MM.1S (cell line): Measurements from ENCODE around the gene ITGA3.

Experiments used
- CTCF ChIP-seq: fragments of 300-600 bp; sonication (generic); IDR thresholded peaks from 2 replicates; pipeline ENCODE4 v1.5.1; 2016; ENCODE audit warnings: antibody characterized with exemption, low read length, mixed read lengths
- EZH2phosphoT487 ChIP-seq: fragments of 300-600 bp; sonication (generic); IDR thresholded peaks from 2 replicates; pipeline ENCODE4 v1.6.1; 2018; ENCODE audit warnings: antibody characterized with exemption, low read length

- TF ChIP-seq CTCF (no peak), EZH2phosphoT487 (no peak)
Measured at GRCh38 chr17:50106393-50107131, 50.7 kb downstream of the ITGA3 start.
